ENCODE data around the gene XRCC6. TPM values are rescaled to one million over a fixed set of nuclear protein-coding genes. Genes with fewer than 3 reads are reported as not detected.
A peak's percentile ranks its signal among the peaks of the same experiment; 100 is the strongest.
"Not testable (repeated sequence)": the region's sequence is repeated elsewhere in the genome, so short reads cannot be mapped to it uniquely, and the experiment has no call there.

XRCC6 gene
- total RNA-seq, 1 donor from 2014 or later, result 297 TPM

DNA sequence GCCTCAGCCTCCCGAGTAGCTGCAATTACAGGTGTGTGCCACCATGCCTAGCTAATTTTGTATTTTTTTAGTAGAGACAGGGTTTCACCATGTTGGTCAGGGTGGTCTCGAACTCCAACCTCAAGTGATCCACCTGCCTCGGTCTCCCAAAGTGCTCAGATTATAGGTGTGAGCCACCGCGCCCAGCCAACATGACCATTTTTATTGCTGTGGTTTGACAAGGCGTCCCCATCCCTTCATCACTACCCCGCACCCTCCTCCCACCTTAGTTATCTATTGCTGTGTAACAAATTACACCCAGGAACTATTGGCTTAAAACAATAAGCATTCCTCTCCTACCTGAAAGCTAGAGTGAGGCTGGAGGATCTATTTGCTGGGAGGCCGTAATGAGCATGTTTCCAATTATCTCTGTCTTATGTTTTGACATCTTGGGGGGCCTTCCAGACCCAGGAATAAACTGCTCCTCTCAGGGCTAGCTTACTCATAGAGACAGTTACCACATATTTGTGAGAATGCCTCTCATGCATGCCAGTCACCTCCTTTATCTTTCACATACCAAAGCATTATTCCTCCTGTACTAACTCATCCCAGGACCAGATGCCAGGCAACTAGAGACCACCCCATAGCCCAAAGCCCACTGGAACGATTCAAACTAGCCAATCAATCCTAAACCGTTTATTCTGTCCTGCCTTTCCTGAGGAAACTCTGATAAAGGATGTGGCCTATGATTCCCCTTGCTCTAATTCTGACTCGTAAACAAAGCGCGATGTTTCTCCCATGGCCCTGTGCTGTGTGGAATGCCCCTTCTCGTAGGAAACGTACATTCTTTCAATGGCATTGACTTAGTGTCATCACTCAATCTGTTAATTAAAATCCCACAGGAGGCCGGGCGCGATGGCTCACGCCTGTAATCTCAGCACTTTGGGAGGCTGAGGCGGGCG is 48.1 kb downstream of the XRCC6 start:
- CTCF ChIA-PET, result interaction anchor here (3.0 kb wide), 1 partner anchor 28 kb away, joined by 18 read pairs; no protein-coding TSS in a partner anchor
- POLR2A ChIA-PET, result no interaction called here
- Mint-ChIP-seq H3K4me1 (peaks cover 5% of the 10 kb centered on the region), H3K9me3 (no peaks in the 10 kb centered on the region), H3K27ac (no peak overlapping the region), H3K27me3 (no peaks in the 10 kb centered on the region), H3K4me3 (no peak overlapping the region), H3K36me3 (ENCODE audit: low read depth) (peaks cover 43% of the 10 kb centered on the region)
- intact Hi-C loops (cut with micrococcal nuclease), result no loop called here
- DNase-seq (no peak), ATAC-seq (ENCODE audit: low read depth) (no peak)
- TF ChIP-seq, protein P1, sequence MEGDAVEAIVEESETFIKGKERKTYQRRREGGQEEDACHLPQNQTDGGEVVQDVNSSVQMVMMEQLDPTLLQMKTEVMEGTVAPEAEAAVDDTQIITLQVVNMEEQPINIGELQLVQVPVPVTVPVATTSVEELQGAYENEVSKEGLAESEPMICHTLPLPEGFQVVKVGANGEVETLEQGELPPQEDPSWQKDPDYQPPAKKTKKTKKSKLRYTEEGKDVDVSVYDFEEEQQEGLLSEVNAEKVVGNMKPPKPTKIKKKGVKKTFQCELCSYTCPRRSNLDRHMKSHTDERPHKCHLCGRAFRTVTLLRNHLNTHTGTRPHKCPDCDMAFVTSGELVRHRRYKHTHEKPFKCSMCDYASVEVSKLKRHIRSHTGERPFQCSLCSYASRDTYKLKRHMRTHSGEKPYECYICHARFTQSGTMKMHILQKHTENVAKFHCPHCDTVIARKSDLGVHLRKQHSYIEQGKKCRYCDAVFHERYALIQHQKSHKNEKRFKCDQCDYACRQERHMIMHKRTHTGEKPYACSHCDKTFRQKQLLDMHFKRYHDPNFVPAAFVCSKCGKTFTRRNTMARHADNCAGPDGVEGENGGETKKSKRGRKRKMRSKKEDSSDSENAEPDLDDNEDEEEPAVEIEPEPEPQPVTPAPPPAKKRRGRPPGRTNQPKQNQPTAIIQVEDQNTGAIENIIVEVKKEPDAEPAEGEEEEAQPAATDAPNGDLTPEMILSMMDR (IDR thresholded peaks at IDR 0.05), result no peak

DNA sequence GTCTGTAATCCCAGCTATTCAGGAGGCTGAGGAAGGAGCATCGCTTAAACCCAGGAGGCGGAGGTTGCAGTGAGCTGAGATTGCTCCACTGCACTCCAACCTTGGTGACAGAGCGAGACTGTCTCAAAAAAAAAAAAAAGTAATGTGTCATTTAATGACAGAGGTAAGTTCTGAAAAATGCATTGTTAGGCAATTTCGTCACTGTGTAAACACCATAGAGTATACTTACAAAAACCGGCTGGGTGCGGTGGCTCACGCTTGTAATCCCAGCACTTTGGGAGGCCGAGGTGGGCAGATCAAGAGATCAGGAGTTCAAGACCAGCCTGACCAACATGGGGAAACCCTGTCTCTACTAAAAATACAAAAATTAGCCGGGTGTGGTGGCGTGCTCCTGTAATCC is 51.0 kb downstream of the XRCC6 start:
- POLR2A ChIA-PET, result interaction anchor here (0.8 to 1.2 kb wide), 2 partner anchors 16 to 20 kb away, joined by 3 to 6 read pairs; partner anchors contain the start of gene SNU13
- ATAC-seq (ENCODE audit: low read depth); H3K9me3 Mint-ChIP-seq; H3K4me3 Mint-ChIP-seq; DNase-seq; H3K27me3 Mint-ChIP-seq; intact Hi-C loops (cut with micrococcal nuclease); H3K4me1 Mint-ChIP-seq; H3K27ac Mint-ChIP-seq: not testable (repeated sequence)
- CTCF ChIA-PET, result interaction anchor here (1.6 kb wide), 1 partner anchor 25 kb away, joined by 4 read pairs; no protein-coding TSS in a partner anchor
- H3K36me3 Mint-ChIP-seq (ENCODE audit: low read depth), result peaks cover 51% of the 10 kb centered on the region

DNA sequence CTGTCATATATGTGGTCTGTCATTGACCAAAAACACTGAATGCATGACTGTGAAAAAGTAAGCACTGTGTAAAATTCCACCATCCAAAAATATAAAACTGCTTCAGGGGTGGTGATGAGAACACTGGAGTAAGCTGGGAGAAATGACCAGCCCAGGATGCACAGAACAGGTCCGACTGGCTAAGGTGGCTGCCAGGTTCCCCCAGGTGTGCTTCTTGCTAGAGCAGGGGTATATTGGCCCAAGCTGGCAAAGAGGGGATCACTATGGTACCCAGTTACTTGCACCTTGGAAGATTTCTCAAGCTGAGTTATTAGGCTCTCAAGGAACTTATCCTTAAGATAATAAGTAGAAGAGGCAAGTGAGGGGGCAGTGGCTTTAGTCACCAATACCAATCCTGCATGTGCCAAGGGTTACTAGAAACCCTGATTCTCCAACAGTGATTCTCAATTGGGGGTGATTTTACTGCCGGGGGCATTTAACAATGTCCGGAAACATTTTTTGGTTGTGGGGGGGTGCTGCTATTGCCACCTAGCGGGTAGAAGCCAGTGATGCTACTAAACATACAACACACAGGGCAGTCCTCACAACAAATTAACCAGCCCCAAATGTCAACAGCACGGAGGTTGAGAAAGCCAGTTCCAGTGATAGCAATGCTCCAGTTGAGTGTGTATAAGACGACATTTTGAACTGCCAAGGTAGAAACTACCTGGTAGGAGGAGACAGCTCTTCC is 51.9 kb downstream of the XRCC6 start:
- ATAC-seq (ENCODE audit: low read depth) (peak; percentile 40), DNase-seq (no peak)
- Mint-ChIP-seq H3K36me3 (ENCODE audit: low read depth) (peaks cover 56% of the 10 kb centered on the region), H3K4me3 (no peak overlapping the region), H3K27me3 (no peaks in the 10 kb centered on the region), H3K4me1 (no peaks in the 10 kb centered on the region), H3K27ac (no peak overlapping the region), H3K9me3 (no peaks in the 10 kb centered on the region)
- TF ChIP-seq, protein P1 (IDR thresholded peaks at IDR 0.05), result no peak
- ChIA-PET CTCF (interaction anchor here (1.6 kb wide), 1 partner anchor 24 kb away, joined by 4 read pairs; no protein-coding TSS in a partner anchor), POLR2A (interaction anchor here (0.8 to 1.4 kb wide), 2 partner anchors 15 to 21 kb away, joined by 5 to 6 read pairs; partner anchors contain the start of gene SNU13)
- intact Hi-C loops (cut with micrococcal nuclease), result no loop called here

DNA sequence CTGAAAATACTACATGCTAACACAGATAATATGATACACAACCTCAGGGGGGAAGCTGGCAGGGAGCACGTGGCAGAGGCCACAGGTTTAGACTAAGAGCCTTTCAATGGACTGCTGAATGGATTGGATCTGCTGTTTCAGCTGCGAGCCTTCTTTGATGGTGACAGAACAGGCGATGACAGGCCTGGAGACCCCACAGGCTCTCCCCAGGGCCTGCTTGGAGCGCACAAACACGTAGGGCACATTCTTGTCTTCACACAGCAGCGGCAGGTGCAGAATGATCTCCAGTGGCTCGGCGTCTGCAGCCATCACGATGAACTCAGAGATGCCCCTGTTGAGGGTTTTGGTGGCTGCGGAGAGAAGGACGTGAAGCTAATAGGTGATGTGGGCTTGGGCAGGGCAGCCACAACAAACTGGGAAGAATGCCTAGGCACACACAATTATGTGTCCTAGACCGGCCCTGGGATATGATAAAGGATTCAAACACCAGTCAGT is 53.8 kb downstream of the XRCC6 start:
- no peak for DNase-seq
- Mint-ChIP-seq H3K4me3 (no peak overlapping the region), H3K27ac (no peak overlapping the region), H3K27me3 (no peaks in the 10 kb centered on the region), H3K4me1 (no peaks in the 10 kb centered on the region), H3K36me3 (ENCODE audit: low read depth) (peaks cover 72% of the 10 kb centered on the region), H3K9me3 (no peaks in the 10 kb centered on the region)
- ChIA-PET CTCF (no interaction called here), POLR2A (no interaction called here)
- TF ChIP-seq, protein P1 (IDR thresholded peaks at IDR 0.05), result no peak
- ATAC-seq (ENCODE audit: low read depth), result no peak
- intact Hi-C loops (cut with micrococcal nuclease), result no loop called here

DNA sequence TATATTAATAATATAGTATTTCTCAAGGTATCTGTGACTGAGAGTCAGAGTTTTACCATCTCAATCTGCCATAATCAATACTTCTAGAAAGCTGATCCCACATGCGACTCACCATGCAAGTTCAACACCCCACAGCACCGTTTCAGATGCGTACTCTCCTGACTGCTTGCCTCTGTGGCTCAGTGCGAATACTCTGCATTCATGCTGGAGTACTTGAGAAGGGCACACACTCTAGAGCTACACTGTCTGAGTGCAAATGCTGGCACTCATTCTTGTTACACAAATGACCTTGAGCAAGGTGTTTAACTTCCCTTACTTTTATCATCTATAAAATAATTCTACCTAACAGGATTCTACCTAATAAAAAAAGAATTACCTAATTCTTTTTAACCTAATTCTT is 55.0 kb downstream of the XRCC6 start:
- ATAC-seq (ENCODE audit: low read depth), result no peak
- ChIA-PET POLR2A (no interaction called here), CTCF (no interaction called here)
- H3K9me3 Mint-ChIP-seq, result no peaks in the 10 kb centered on the region
- TF ChIP-seq, protein P1 (IDR thresholded peaks at IDR 0.05), result no peak
- H3K4me3 Mint-ChIP-seq, result no peak overlapping the region
- intact Hi-C loops (cut with micrococcal nuclease), result no loop called here
- peaks cover 79% of the 10 kb centered on the region for H3K36me3 Mint-ChIP-seq (ENCODE audit: low read depth)
- DNase-seq, result no peak
- H3K4me1 Mint-ChIP-seq, result peaks cover 3% of the 10 kb centered on the region
- H3K27me3 Mint-ChIP-seq, result no peaks in the 10 kb centered on the region
- H3K27ac Mint-ChIP-seq, result no peak overlapping the region

Measured in activated B cell treated with CpG ODN at 0.5 μM for 24 hours (primary cell).